K562 (cell line): ENCODE results near the gene ELAC1. TPM values are rescaled to one million over a fixed set of nuclear protein-coding genes. Genes with fewer than 3 reads are reported as not detected.
A peak's percentile ranks its signal among the peaks of the same experiment; 100 is the strongest.

Experiments
- ATAC-seq: fragments of 200-7000 bp; cut with Tn5 transposase; 3 replicates; pipeline ENCODE4 v1.9.1; 2020; ENCODE audit warnings: moderate library complexity
- BruUV-seq: library from RNA; stranded (reverse); fragments of 400-500 nt; replicated peaks from 2 replicates; lab custom pipeline; 2021; lab: Mats Ljungman, UMichigan
- CTCF ChIA-PET: fragments of 300-600 bp; formaldehyde crosslinking; extraction: SDS; loops from one replicate; lab custom pipeline; 2021; ENCODE audit warnings: low intra/inter-chr PET ratio; lab: Yijun Ruan, JAX
- POLR2A ChIA-PET: fragments of 300-600, 350-650 bp; sonication (Branson Sonifier 250); formaldehyde crosslinking; extraction: SDS; loops from one replicate; lab custom pipeline; 2021; ENCODE audit warnings: antibody characterized with exemption, inconsistent platforms; lab: Yijun Ruan, JAX
- DNase-seq, 4 experiments: peaks; one replicate each; pipeline versions ENCODE4 v3.0.0 to v3.0.0-alpha.2; 2011 to 2018; ENCODE audit warnings: low spot score in 3 of 4, mixed read lengths in 3 of 4; ENCODE audit errors: extremely low read depth in 1 of 4
- FAIRE-seq: peaks from 2 replicates; lab custom pipeline; 2011; peaks lifted over from hg19 to GRCh38; lab: Jason Lieb, UNC
- H2AFZ ChIP-seq: 2 replicates; pipeline ENCODE4 v1.6.0; 2011; ENCODE audit warnings: low read depth, low read length, control low read depth, inconsistent platforms
- H3K27ac ChIP-seq: fragments of 200-600 bp; 3 replicates; pipeline ENCODE4 v1.8.0; 2011; ENCODE audit warnings: low read depth, mild to moderate bottlenecking, control low read depth, inconsistent platforms, low read length, moderate library complexity, mixed read lengths; ENCODE audit errors: extremely low read depth
- H3K27me3 ChIP-seq, 2 experiments: fragments of 300-600 bp in 1 of 2; 2 replicates in 1 of 2; 3 replicates in 1 of 2; pipeline versions ENCODE4 v1.6.0 to v1.8.0; 2011; ENCODE audit warnings: inconsistent platforms in 2 of 2, low read length in 2 of 2, mild to moderate bottlenecking in 1 of 2, mixed read lengths in 1 of 2, moderate library complexity in 1 of 2; ENCODE audit not compliant: control insufficient read depth in 2 of 2, insufficient read depth in 2 of 2
- H3K36me3 ChIP-seq: fragments of 300-600 bp; 3 replicates; pipeline ENCODE4 v1.8.0; 2011; ENCODE audit warnings: mild to moderate bottlenecking, low read length, inconsistent platforms; ENCODE audit not compliant: control insufficient read depth, insufficient read depth
- H3K4me1 ChIP-seq, 2 experiments: fragments of 200-600 bp in 1 of 2; replicated peaks in 1 of 2; 2 replicates in 1 of 2; 3 replicates in 1 of 2; pipeline versions ENCODE4 v1.5.1 to v1.8.0; 2011; ENCODE audit warnings: inconsistent platforms in 2 of 2, low read length in 2 of 2, mild to moderate bottlenecking in 1 of 2, mixed read lengths in 1 of 2, moderate library complexity in 1 of 2; ENCODE audit not compliant: control insufficient read depth in 2 of 2, insufficient read depth in 2 of 2
- H3K4me2 ChIP-seq: 2 replicates; pipeline ENCODE4 v1.6.1; 2011; ENCODE audit warnings: low read length, control low read depth, inconsistent platforms, mixed read lengths; ENCODE audit not compliant: insufficient read depth
- H3K4me3 ChIP-seq: fragments of 200-600 bp; sonication (generic), shearing (Covaris generic); 2 replicates; pipeline ENCODE4 v1.5.1; 2016; ENCODE audit warnings: control low read depth, inconsistent platforms
- H3K79me2 ChIP-seq: fragments of 200-600 bp; 3 replicates; pipeline ENCODE4 v1.8.0; 2011; ENCODE audit warnings: low read length, inconsistent platforms; ENCODE audit not compliant: control insufficient read depth, insufficient read depth
- H3K9ac ChIP-seq, 2 experiments: 2 replicates each; pipeline versions ENCODE4 v1.6.0 to v1.6.1; 2011; ENCODE audit warnings: low read depth in 2 of 2, low read length in 2 of 2, control low read depth in 1 of 2, inconsistent platforms in 1 of 2, mild to moderate bottlenecking in 1 of 2, mixed read lengths in 1 of 2; ENCODE audit not compliant: insufficient read depth in 1 of 2
- H3K9me1 ChIP-seq: one replicate; pipeline ENCODE4 v1.6.0; 2011; ENCODE audit warnings: inconsistent platforms, mild to moderate bottlenecking, low read length, moderate library complexity; ENCODE audit not compliant: control insufficient read depth, insufficient read depth
- H3K9me3 ChIP-seq: replicated peaks from 2 replicates; pipeline ENCODE4 v1.5.1; 2011; ENCODE audit warnings: low read depth, low read length, inconsistent platforms; ENCODE audit not compliant: control insufficient read depth, insufficient read depth
- H4K20me1 ChIP-seq: replicated peaks from 2 replicates; pipeline ENCODE4 v1.6.1; 2011; ENCODE audit warnings: low read length, inconsistent platforms, mixed read lengths; ENCODE audit not compliant: control insufficient read depth, insufficient read depth
- ARNT ChIP-seq, 2 experiments: fragments of 450-650 bp; IDR thresholded peaks; 2 replicates each; pipeline ENCODE4 v1.6.1; 2016; ENCODE audit warnings: mild to moderate bottlenecking in 1 of 2
- BRD4 ChIP-seq: fragments of 200-600 bp; sonication (generic); IDR thresholded peaks from 2 replicates; pipeline ENCODE4 v1.6.1; 2017; ENCODE audit warnings: inconsistent platforms
- DEAF1 ChIP-seq: fragments of 450-650 bp; formaldehyde crosslinking; IDR thresholded peaks from 2 replicates; pipeline ENCODE4 v1.4.0; 2020; ENCODE audit warnings: mild to moderate bottlenecking, moderate library complexity
- FOXJ2 ChIP-seq: fragments of 200-800 bp; sonication (Bioruptor generic); IDR thresholded peaks from 2 replicates; pipeline ENCODE4 v1.6.1; 2016; ENCODE audit warnings: missing genetic modification characterization, missing compliant biosample characterization
- HDAC1 ChIP-seq, 2 experiments: fragments of 450-650 bp; IDR thresholded peaks; 2 replicates each; pipeline ENCODE4 v1.6.1; 2016 to 2017; ENCODE audit warnings: inconsistent platforms in 1 of 2, mild to moderate bottlenecking in 1 of 2, moderate library complexity in 1 of 2
- MAX ChIP-seq: sonication (generic); formaldehyde crosslinking; IDR thresholded peaks from 2 replicates; pipeline ENCODE4 v1.9.0; 2022; ENCODE audit warnings: mild to moderate bottlenecking, missing genetic modification reagents
- MITF ChIP-seq: IDR thresholded peaks from 2 replicates; pipeline ENCODE4 v1.6.1; 2014; ENCODE audit warnings: antibody characterized with exemption
- NCOA6 ChIP-seq: fragments of 450-650 bp; IDR thresholded peaks from 2 replicates; pipeline ENCODE4 v1.6.1; 2017; ENCODE audit warnings: mild to moderate bottlenecking
- NFIX ChIP-seq: fragments of 250-450 bp; sonication (Bioruptor Pico); IDR thresholded peaks from 2 replicates; pipeline ENCODE4 v1.4.0; 2020; ENCODE audit warnings: low read depth, mild to moderate bottlenecking, moderate library complexity
- NONO ChIP-seq, 2 experiments: fragments of 200-400 bp in 1 of 2; fragments of 450-650 bp in 1 of 2; formaldehyde crosslinking in 1 of 2; IDR thresholded peaks; 2 replicates each; pipeline ENCODE4 v1.6.1; 2017; ENCODE audit warnings: low read depth in 2 of 2, mild to moderate bottlenecking in 2 of 2, moderate library complexity in 2 of 2, low read length in 1 of 2
- POLR2B ChIP-seq: fragments of 450-650 bp; IDR thresholded peaks from 2 replicates; pipeline ENCODE4 v1.6.1; 2018; ENCODE audit warnings: low read depth; ENCODE audit not compliant: partially characterized antibody
- RBFOX2 ChIP-seq: fragments of 200-400 bp; formaldehyde crosslinking; IDR thresholded peaks from 2 replicates; pipeline ENCODE4 v1.6.1; 2017; ENCODE audit warnings: low read depth, mild to moderate bottlenecking, low read length, moderate library complexity
- ZFP36 ChIP-seq: fragments of 150-350 bp; IDR thresholded peaks from 2 replicates; pipeline ENCODE4 v1.6.1; 2018; ENCODE audit warnings: low read length, low read depth; ENCODE audit not compliant: partially characterized antibody
- ZNF175 ChIP-seq: fragments of 200-800 bp; sonication (Bioruptor generic); IDR thresholded peaks from 2 replicates; pipeline ENCODE4 v1.6.1; 2016; ENCODE audit warnings: low read depth, mild to moderate bottlenecking, missing genetic modification characterization, missing compliant biosample characterization
- ZNF217 ChIP-seq: sonication (generic); formaldehyde crosslinking; IDR thresholded peaks from 2 replicates; pipeline ENCODE4 v1.8.0; 2022; ENCODE audit warnings: mild to moderate bottlenecking, missing genetic modification reagents
- ZNF263 ChIP-seq: sonication (generic); formaldehyde crosslinking; IDR thresholded peaks from 2 replicates; pipeline ENCODE4 v1.8.0; 2022; ENCODE audit warnings: mild to moderate bottlenecking, missing genetic modification reagents, borderline replicate concordance
- ZNF311 ChIP-seq: fragments of 250-450 bp; sonication (Bioruptor Pico); IDR thresholded peaks from 2 replicates; pipeline ENCODE4 v1.4.0; 2020; ENCODE audit warnings: mild to moderate bottlenecking, moderate library complexity
- ZNF316 ChIP-seq: fragments of 450-650 bp; IDR thresholded peaks from 2 replicates; pipeline ENCODE4 v1.6.1; 2016
- ZSCAN32 ChIP-seq: fragments of 450-650 bp; formaldehyde crosslinking; IDR thresholded peaks from 2 replicates; pipeline ENCODE4 v1.4.0; 2020; ENCODE audit warnings: mild to moderate bottlenecking, moderate library complexity
- WGBS: fragments of 100-300 bp; shearing (Covaris generic); methylation state at CpG from one replicate; pipeline ENCODE4 v1.1.6; 2016; ENCODE audit warnings: low coverage, mixed read lengths; ENCODE audit not compliant: insufficient coverage; ENCODE audit errors: missing lambda C conversion rate; 5-methylcytosine and 5-hydroxymethylcytosine counted together
- in situ Hi-C: fragments of 300-500 bp; cut with MboI; formaldehyde crosslinking; loops from 4 replicates; pipeline ENCODE4 v1.15.0; 2018; ENCODE audit warnings: inconsistent platforms, mixed read lengths
- intact Hi-C: fragments of 100-400 bp; cut with micrococcal nuclease; formaldehyde crosslinking; loops from 2 replicates; pipeline ENCODE4 v1.14.2; 2022
- polyA plus RNA-seq, 8 experiments: library from polyadenylated mRNA; depleted of rRNA in 4 of 8; stranded (reverse) in 5 of 8; unstranded in 3 of 8; fragments of >200 nt; fragmentation: Nextera tagmentation in 2 of 8; fragmentation: Illumina TruSeq in 1 of 8; extraction: Ambion mirVana in 2 of 8; extraction: Trizol in 1 of 8; gene quantifications; 2 replicates each; pipeline versions ENCODE4 v1.2.1 to v1.2.3, GENCODE V29; 2011 to 2014; ENCODE audit warnings: inconsistent platforms in 1 of 8, missing spikeins in 1 of 8
- total RNA-seq, 7 experiments: library from RNA; depleted of rRNA in 6 of 7; stranded (reverse); fragments of >200 nt in 6 of 7; fragmentation: Illumina TruSeq in 2 of 7; extraction: Trizol in 2 of 7; gene quantifications; 2 replicates each; pipeline versions ENCODE4 v1.2.1 to v1.2.3, GENCODE V29; 2011 to 2021; ENCODE audit warnings: low replicate concordance in 1 of 7

The ELAC1 gene
- total and polyA plus RNA-seq, 9 of the 15 experiments (the other 6 are each of a cell fraction or from before 2014, with no cell fraction given) = 3.7 to 7.7 (median 4.9) TPM

- TF ChIP-seq ZFP36 (no peak), ZNF316 (peak; percentile 66)
Observed at GRCh38 chr18:50961974-50962373, 5.9 kb upstream of the ELAC1 start (continued).

GRCh38 chr18:50969448-50969847 is 1.6 kb downstream of the ELAC1 start:
- DNase-seq (no peak), ATAC-seq (no peak), FAIRE-seq (no peak)
- Histone ChIP-seq H3K9me1 (no peaks in the 10 kb centered on the region), H3K4me2 (peak overlapping the region; percentile 82), H3K79me2 (peaks cover 16% of the 10 kb centered on the region), H3K4me1 (peaks cover 9 to 12% of the 10 kb centered on the region in 2 experiments; a peak in 4 of 5 replicates), H3K36me3 (no peaks in the 10 kb centered on the region), H3K27ac (no peak overlapping the region), H2AFZ (0 out of 2 replicates have a peak overlapping the region, but pooled peaks have one; percentile 11), H3K27me3 (no peaks in the 10 kb centered on the region), H3K4me3 (peak overlapping the region; percentile 76; the same call in 1 of the 2 replicates), H3K9ac (peak overlapping the region in 1 of 2 experiments; percentile 22; a peak in 1 of 4 replicates), H3K9me3 (no peaks in the 10 kb centered on the region), H4K20me1 (no peaks in the 10 kb centered on the region)
- BruUV-seq = no TSS peak
- POLR2A ChIA-PET = no interaction called here
- in situ Hi-C loops = no loop called here
- WGBS = 4% methylated on average over 5 of the region's 5 CpGs
- CTCF ChIA-PET = no interaction called here
- intact Hi-C loops = loop anchor here (5.0 kb wide), 1 partner anchor 147 kb away; the partner anchor contains the start of gene MRO
- TF ChIP-seq BRD4 = no peak
- TF ChIP-seq ZNF217 (CRISPR knock-in tag) = no peak
- TF ChIP-seq ZNF175 (CRISPR knock-in tag) = no peak
- TF ChIP-seq MAX (CRISPR knock-in tag) = no peak
- no peak for TF ChIP-seq ZSCAN32
- TF ChIP-seq DEAF1 (CRISPR knock-in tag) = no peak
- TF ChIP-seq NONO (IDR thresholded peaks at IDR 0.05; ENCODE audit: low read depth in 2 of 2, low read length in 1 of 2) = no peak
- no peak for TF ChIP-seq ZNF311 (CRISPR knock-in tag)
- no peak for TF ChIP-seq RBFOX2
- no peak for TF ChIP-seq MITF
- TF ChIP-seq POLR2B = no peak
- no peak for TF ChIP-seq HDAC1 (IDR thresholded peaks at IDR 0.05)
- no peak for TF ChIP-seq ARNT (IDR thresholded peaks at IDR 0.05)
- TF ChIP-seq ZNF263 (CRISPR knock-in tag) = no peak
- no peak for TF ChIP-seq NCOA6
- no peak for TF ChIP-seq FOXJ2 (tag)
- no peak for TF ChIP-seq NFIX
